ENCODE data around the gene SLC28A3. TPM values are rescaled to one million over a fixed set of nuclear protein-coding genes. Genes with fewer than 3 reads are reported as not detected.
"Not testable (repeated sequence)": the region's sequence is repeated elsewhere in the genome, so short reads cannot be mapped to it uniquely, and the experiment has no call there.

SLC28A3 gene
- total and polyA plus RNA-seq, 10 of the 15 experiments (the other 5 are each of a cell fraction or from before 2014, with no cell fraction given), result 0.03 to 0.39 (median 0.07) TPM; not detected in 2

- TF ChIP-seq HDAC2 (IDR thresholded peaks at IDR 0.05), result no peak
- TF ChIP-seq TARDBP (IDR thresholded peaks at IDR 0.05; ENCODE audit: borderline replicate concordance), result no peak
- TF ChIP-seq SUPT20H (IDR thresholded peaks at IDR 0.05; ENCODE audit: borderline replicate concordance, control insufficient read depth, low read depth, low read length), result no peak
- no peak for FAIRE-seq
- no peaks in the 10 kb centered on the region for H3K79me2 ChIP-seq (ENCODE audit: control insufficient read depth, insufficient read depth, low read length)
- H3K27ac ChIP-seq (ENCODE audit: control insufficient read depth, insufficient read depth), result no peak overlapping the region
- no peak overlapping the region for H2AFZ ChIP-seq (ENCODE audit: control insufficient read depth, low read depth, low read length)
- no peaks in the 10 kb centered on the region; the same call in 2 of the 3 replicates for H3K9me3 ChIP-seq (replicated peaks; ENCODE audit: control insufficient read depth, insufficient read depth, low read length)
- no peak overlapping the region for H3K4me3 ChIP-seq
- POLR2A ChIA-PET, result no interaction called here
- BruUV-seq (replicated peaks), result no TSS peak
- CTCF ChIA-PET, result no interaction called here
- H3K36me3 ChIP-seq (ENCODE audit: control insufficient read depth in 2 of 2, insufficient read depth in 2 of 2, low read length in 1 of 2), result no peaks in the 10 kb centered on the region
- in situ Hi-C loops (cut with MboI), result loop anchor here (25.0 kb wide), 1 partner anchor 94 kb away; no protein-coding TSS in a partner anchor
- RAD21 ChIA-PET (ENCODE audit: unreplicated experiment), result no interaction called here
- intact Hi-C loops (cut with micrococcal nuclease; ENCODE audit: unreplicated experiment), result no loop called here
- no peaks in the 10 kb centered on the region for H3K27me3 ChIP-seq (replicated peaks in 1 of 2; ENCODE audit: control insufficient read depth in 2 of 2, insufficient read depth in 2 of 2, low read length in 1 of 2)
- 10% methylated on average over 3 of the region's 3 CpGs for WGBS (ENCODE audit: insufficient coverage, insufficient replicate concordance, low lambda C conversion rate, missing lambda C conversion rate)
- SMC1A ChIA-PET (ENCODE audit: uncharacterized antibody, unreplicated experiment), result interaction anchor here (0.6 kb wide), 1 partner anchor 33 kb away, joined by 3 read pairs; no protein-coding TSS in a partner anchor
- no peak for DNase-seq (ENCODE audit: low read depth, low spot score)
- no peak for ATAC-seq
- no peaks in the 10 kb centered on the region for H3K4me1 ChIP-seq (ENCODE audit: control insufficient read depth, insufficient read depth, low read length)
- no peaks in the 10 kb centered on the region for H4K20me1 ChIP-seq (ENCODE audit: control insufficient read depth, insufficient read depth)
- no peak overlapping the region for H3K4me2 ChIP-seq (ENCODE audit: control insufficient read depth, insufficient read depth)
- no peak overlapping the region for H3K9ac ChIP-seq (ENCODE audit: control insufficient read depth, insufficient read depth, low read length)
Measured at GRCh38 chr9:84368601-84369000, 28.0 kb upstream of the SLC28A3 start.

- H3K36me3 ChIP-seq (ENCODE audit: control insufficient read depth in 2 of 2, insufficient read depth in 2 of 2, low read length in 1 of 2); H3K9ac ChIP-seq (ENCODE audit: control insufficient read depth, insufficient read depth, low read length); RAD21 ChIA-PET (ENCODE audit: unreplicated experiment); H3K27ac ChIP-seq (ENCODE audit: control insufficient read depth, insufficient read depth); H3K4me2 ChIP-seq (ENCODE audit: control insufficient read depth, insufficient read depth); H3K4me3 ChIP-seq; CTCF ChIA-PET; H2AFZ ChIP-seq (ENCODE audit: control insufficient read depth, low read depth, low read length); POLR2A ChIA-PET; ATAC-seq; H3K9me3 ChIP-seq (replicated peaks; ENCODE audit: control insufficient read depth, insufficient read depth, low read length); BruUV-seq (replicated peaks); H3K27me3 ChIP-seq (replicated peaks in 1 of 2; ENCODE audit: control insufficient read depth in 2 of 2, insufficient read depth in 2 of 2, low read length in 1 of 2); intact Hi-C loops (cut with micrococcal nuclease; ENCODE audit: unreplicated experiment); H3K4me1 ChIP-seq (ENCODE audit: control insufficient read depth, insufficient read depth, low read length); H4K20me1 ChIP-seq (ENCODE audit: control insufficient read depth, insufficient read depth); DNase-seq (ENCODE audit: low read depth, low spot score); FAIRE-seq; H3K79me2 ChIP-seq (ENCODE audit: control insufficient read depth, insufficient read depth, low read length): not testable (repeated sequence)
- in situ Hi-C loops (cut with MboI), result loop anchor here (25.0 kb wide), 1 partner anchor 95 kb away; no protein-coding TSS in a partner anchor
- SMC1A ChIA-PET (ENCODE audit: uncharacterized antibody, unreplicated experiment), result interaction anchor here (0.6 kb wide), 1 partner anchor 32 kb away, joined by 3 read pairs; no protein-coding TSS in a partner anchor
- WGBS (ENCODE audit: insufficient coverage, insufficient replicate concordance, low lambda C conversion rate, missing lambda C conversion rate), result 53% methylated on average over 10 of the region's 10 CpGs
Measured at GRCh38 chr9:84367726-84368125, 27.2 kb upstream of the SLC28A3 start.

Measured in GM12878 (cell line).